Glomerular visceral epithelial cell (primary cell): ENCODE results near the gene NCBP2.

Experiments
- DNase-seq: peaks from one replicate; pipeline ENCODE4 v3.0.0-alpha.2; 2016; ENCODE audit errors: extremely low spot score

Gene NCBP2

GRCh38 chr3:196942226-196942914, at the start of gene NCBP2:
Gene NCBP2 (minus strand): TSS chr3:196942528. CDS start chr3:196942503, 25 bp downstream.
- DNase-seq = peak; percentile 97

- DNase-seq = no peak
These were observed 49.5 kb upstream of the NCBP2 start for GRCh38 chr3:196991581-196992460.

- no peak for DNase-seq
These were observed 48.3 kb upstream of the NCBP2 start for GRCh38 chr3:196990601-196991007.

- no peak for DNase-seq
These were observed 47.5 kb upstream of the NCBP2 start for GRCh38 chr3:196989721-196990262.

GRCh38 chr3:196988241-196989029, 46.1 kb upstream of the NCBP2 start:
- DNase-seq = no peak

GRCh38 chr3:196987022-196987421, 44.7 kb upstream of the NCBP2 start:
- DNase-seq = no peak

GRCh38 chr3:196985954-196986885, 43.9 kb upstream of the NCBP2 start:
- DNase-seq = no peak

GRCh38 chr3:196985298-196985697, 43.0 kb upstream of the NCBP2 start:
- no peak for DNase-seq

- DNase-seq = no peak
These were observed 40.9 kb upstream of the NCBP2 start for GRCh38 chr3:196983186-196983585.

- no peak for DNase-seq
These were observed 39.3 kb upstream of the NCBP2 start for GRCh38 chr3:196981657-196982056.

GRCh38 chr3:196979545-196979944, 37.2 kb upstream of the NCBP2 start:
- peak; percentile 46 for DNase-seq

GRCh38 chr3:196976941-196977340, 34.6 kb upstream of the NCBP2 start:
- DNase-seq = no peak

- no peak for DNase-seq
These were observed 33.0 kb upstream of the NCBP2 start for GRCh38 chr3:196975349-196975748.

- no peak for DNase-seq
These were observed 32.3 kb upstream of the NCBP2 start for GRCh38 chr3:196974661-196975060.

- DNase-seq = no peak
These were observed 28.9 kb upstream of the NCBP2 start for GRCh38 chr3:196971094-196971698.

- no peak for DNase-seq
These were observed 28.3 kb upstream of the NCBP2 start for GRCh38 chr3:196970547-196971093.

GRCh38 chr3:196969660-196970546, 27.6 kb upstream of the NCBP2 start:
- peak; percentile 63 for DNase-seq

- DNase-seq = peak; percentile 25
These were observed 26.9 kb upstream of the NCBP2 start for GRCh38 chr3:196969134-196969659.
